Thyroid gland (tissue), 4 donors: Measurements from ENCODE around the gene UBE2V1. TPM values are rescaled to one million over a fixed set of nuclear protein-coding genes. Genes with fewer than 3 reads are reported as not detected.

Experiments
- DNase-seq, 2 donors: peaks; one replicate each; pipeline ENCODE4 v3.0.0-alpha.2; 2019
- H3K27ac ChIP-seq, 3 donors: fragments of 200-600 bp; sonication (generic); 1 replicate in 2 of 3; 2 replicates in 1 of 3; pipeline ENCODE4 v1.5.1; 2016 to 2019; ENCODE audit warnings: mild to moderate bottlenecking in 1 of 3, moderate library complexity in 1 of 3
- H3K27me3 ChIP-seq: fragments of 200-600 bp; sonication (generic); one replicate; pipeline ENCODE4 v1.5.1; 2019
- H3K36me3 ChIP-seq, 2 donors: fragments of 200-600 bp; sonication (generic); one replicate each; pipeline ENCODE4 v1.5.1; 2016 to 2019
- H3K4me1 ChIP-seq, 2 donors: fragments of 200-600 bp; sonication (generic); one replicate each; pipeline ENCODE4 v1.5.1; 2017 to 2019
- H3K4me3 ChIP-seq, 3 donors: fragments of 200-600 bp; sonication (generic); replicated peaks in 1 of 3; 1 replicate in 2 of 3; 2 replicates in 1 of 3; pipeline ENCODE4 v1.5.1; 2016; ENCODE audit warnings: mild to moderate bottlenecking in 1 of 3
- H3K9me3 ChIP-seq: fragments of 200-600 bp; sonication (generic); one replicate; pipeline ENCODE4 v1.5.1; 2017
- CTCF ChIP-seq, 6 experiments: fragments of 200-600 bp in 3 of 6; fragments of 450-650 bp in 3 of 6; sonication (generic) in 3 of 6; IDR thresholded peaks; one replicate each; pipeline ENCODE4 v1.5.1; 2016 to 2019; ENCODE audit warnings: antibody characterized with exemption in 6 of 6, mild to moderate bottlenecking in 2 of 6, inconsistent platforms in 1 of 6, moderate library complexity in 1 of 6
- POLR2A ChIP-seq, 2 donors: fragments of 450-650 bp; IDR thresholded peaks; one replicate each; pipeline ENCODE4 v1.6.1; 2017; ENCODE audit warnings: antibody characterized with exemption in 2 of 2, mild to moderate bottlenecking in 2 of 2, moderate library complexity in 1 of 2
- WGBS, 2 donors: methylation state at CpG; one replicate each; pipeline ENCODE4 v1.1.5; 2017; 5-methylcytosine and 5-hydroxymethylcytosine counted together
- intact Hi-C: fragments of 100-400 bp; cut with DNase I; formaldehyde crosslinking; loops from one replicate; pipeline ENCODE4 v1.15.1; 2023
- total RNA-seq, 4 donors: library from RNA; depleted of rRNA; stranded (reverse); fragments of >200 nt; gene quantifications; one replicate each; pipeline ENCODE4 v1.2.3, GENCODE V29; 2016

The UBE2V1 gene
- total RNA-seq, 4 donors from 2014 or later: 77.3 to 110 (median 92.3) TPM

DNA sequence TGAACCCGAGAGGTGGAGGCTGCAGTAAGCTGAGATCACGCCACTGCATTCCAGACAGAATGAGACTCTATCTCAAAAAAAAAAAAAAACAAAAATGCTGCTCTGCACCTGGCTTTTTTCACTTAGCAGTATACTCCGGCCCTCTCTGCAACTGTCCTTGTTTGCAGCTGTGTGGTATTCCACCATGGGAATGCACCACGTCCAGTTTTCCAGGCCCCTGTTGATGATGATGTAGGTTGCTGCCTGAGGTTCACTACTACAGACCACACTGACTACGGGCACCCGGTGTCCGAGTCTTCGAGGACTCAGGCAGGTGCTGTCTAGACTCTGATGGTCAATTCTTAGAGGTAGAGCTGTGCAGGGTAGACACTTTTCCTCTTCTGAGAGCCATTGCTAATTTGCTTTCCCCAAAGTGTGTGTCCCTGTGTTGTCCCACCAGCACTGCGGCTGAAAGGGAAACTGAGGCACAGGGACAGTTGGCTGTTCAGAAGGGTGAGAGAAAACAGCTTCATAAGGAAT, 56.5 kb downstream of the UBE2V1 start:
- DNase-seq: no peak
- Histone ChIP-seq H3K4me3 (no peak overlapping the region), H3K9me3 (no peaks in the 10 kb centered on the region), H3K4me1 (peaks cover 52 to 78% of the 10 kb centered on the region in 2 donors), H3K36me3 (no peaks in the 10 kb centered on the region), H3K27me3 (no peaks in the 10 kb centered on the region), H3K27ac (peak overlapping the region; percentile 84 to 95 (median 89))
- 93 to 97% methylated on average over 9 of the region's 9 CpGs for WGBS, 2 donors
- intact Hi-C loops: no loop called here
- no peak for TF ChIP-seq POLR2A (IDR thresholded peaks at IDR 0.05)
- no peak for TF ChIP-seq CTCF (IDR thresholded peaks at IDR 0.05)

DNA sequence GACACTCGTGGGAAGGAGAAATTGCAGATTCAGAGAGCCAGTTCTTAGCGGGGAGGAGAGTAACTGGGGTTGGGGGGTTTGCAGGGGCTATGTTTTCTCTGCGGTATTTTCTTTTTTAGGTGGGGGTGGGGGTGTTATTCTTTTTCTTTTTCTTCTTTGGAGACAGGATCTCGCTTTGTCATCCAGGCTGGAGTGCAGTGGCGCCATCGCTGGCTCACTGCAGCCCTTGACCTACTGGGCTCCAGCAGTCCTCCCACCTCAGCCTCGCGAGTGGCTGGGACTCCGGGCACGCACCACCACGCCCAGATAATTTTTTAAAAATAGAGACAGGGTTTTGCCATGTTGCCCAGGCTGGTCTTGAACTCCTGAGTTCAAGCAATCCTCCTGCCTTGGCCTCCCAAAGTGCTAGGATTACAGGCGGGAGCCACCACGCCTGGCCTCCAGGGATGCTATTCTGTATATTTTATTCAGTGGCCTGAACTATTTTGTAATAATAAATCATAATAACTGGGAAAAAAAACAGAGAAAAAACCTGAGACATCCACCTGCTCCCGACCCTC, 57.3 kb downstream of the UBE2V1 start:
- Histone ChIP-seq H3K4me1 (peaks cover 52 to 72% of the 10 kb centered on the region in 2 donors), H3K9me3 (no peaks in the 10 kb centered on the region), H3K4me3 (no peak overlapping the region), H3K27ac (peak overlapping the region; percentile 80 to 95 (median 89)), H3K27me3 (no peaks in the 10 kb centered on the region), H3K36me3 (no peaks in the 10 kb centered on the region)
- WGBS, 2 donors: 33 to 41% methylated on average over 14 of the region's 14 CpGs
- intact Hi-C loops: no loop called here
- TF ChIP-seq CTCF (IDR thresholded peaks at IDR 0.05): no peak
- no peak for TF ChIP-seq POLR2A (IDR thresholded peaks at IDR 0.05)
- DNase-seq: peak; percentile 82 to 87

- DNase-seq: peak; percentile 98
- Histone ChIP-seq H3K27ac (peak overlapping the region; percentile 89 to 95 (median 94)), H3K36me3 (no peaks in the 10 kb centered on the region), H3K9me3 (no peaks in the 10 kb centered on the region), H3K27me3 (no peaks in the 10 kb centered on the region), H3K4me3 (no peak overlapping the region), H3K4me1 (peaks cover 52 to 68% of the 10 kb centered on the region in 2 donors)
- intact Hi-C loops: no loop called here
- TF ChIP-seq POLR2A (IDR thresholded peaks at IDR 0.05) (no peak), CTCF (IDR thresholded peaks at IDR 0.05) (no peak)
- WGBS, 2 donors: 18 to 25% methylated on average over 11 to 30 of the region's 34 CpGs
Observed at GRCh38 chr20:50054626-50055511, 58.1 kb downstream of the UBE2V1 start.

DNA sequence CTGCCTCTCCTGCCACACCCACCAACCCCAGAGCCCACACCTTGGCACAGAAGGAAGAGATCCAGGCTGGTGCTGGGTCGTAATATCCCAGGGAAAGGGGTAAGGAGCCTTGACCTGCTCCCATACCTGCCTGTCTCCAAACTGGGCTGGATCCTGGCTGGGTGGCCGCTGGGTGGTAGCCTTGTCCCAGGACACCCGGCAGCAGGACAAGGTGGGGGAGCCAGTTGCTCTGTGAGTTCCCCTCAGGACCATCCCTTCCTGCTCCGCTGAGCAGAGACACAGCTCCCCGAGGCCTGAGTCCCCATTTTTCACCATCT, 58.8 kb downstream of the UBE2V1 start:
- TF ChIP-seq CTCF (IDR thresholded peaks at IDR 0.05) (peak in 2 of 6 experiments; percentile 11 to 32), POLR2A (IDR thresholded peaks at IDR 0.05) (no peak)
- Histone ChIP-seq H3K36me3 (no peaks in the 10 kb centered on the region), H3K9me3 (no peaks in the 10 kb centered on the region), H3K4me1 (peaks cover 54 to 68% of the 10 kb centered on the region in 2 donors), H3K27me3 (no peaks in the 10 kb centered on the region), H3K4me3 (no peak overlapping the region), H3K27ac (peak overlapping the region; percentile 89 to 95 (median 94))
- DNase-seq: peak; percentile 57 to 60
- intact Hi-C loops: no loop called here
- WGBS, 2 donors: 48 to 49% methylated on average over 5 of the region's 5 CpGs
